GM21619 (cell line): Measurements from ENCODE around the gene INPP5D.
"Not testable (repeated sequence)": the region's sequence is repeated elsewhere in the genome, so short reads cannot be mapped to it uniquely, and the experiment has no call there.

Experiments used
- ATAC-seq: cut with Tn5 transposase; IDR thresholded peaks from one replicate; pipeline ENCODE4 v1.9.1; 2021; ENCODE audit not compliant: unreplicated experiment

INPP5D gene

GRCh38 chr2:233092432-233093165 lies 32.5 kb downstream of the INPP5D start:
- no peak for ATAC-seq

DNA sequence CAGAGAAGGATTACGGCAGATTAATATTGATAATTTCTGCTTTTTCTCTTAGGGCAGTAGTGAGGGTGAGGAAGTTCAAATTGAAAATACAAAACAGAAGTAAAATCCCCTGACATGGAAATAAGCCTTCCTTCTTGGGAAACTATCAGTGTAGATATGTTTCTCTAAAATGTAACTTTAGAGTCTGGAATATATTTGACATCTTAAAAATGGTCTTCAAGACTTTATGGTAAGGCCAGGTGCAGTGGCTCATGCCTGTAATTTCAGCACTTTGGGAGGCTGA lies 33.0 kb downstream of the INPP5D start:
- no peak for ATAC-seq

DNA sequence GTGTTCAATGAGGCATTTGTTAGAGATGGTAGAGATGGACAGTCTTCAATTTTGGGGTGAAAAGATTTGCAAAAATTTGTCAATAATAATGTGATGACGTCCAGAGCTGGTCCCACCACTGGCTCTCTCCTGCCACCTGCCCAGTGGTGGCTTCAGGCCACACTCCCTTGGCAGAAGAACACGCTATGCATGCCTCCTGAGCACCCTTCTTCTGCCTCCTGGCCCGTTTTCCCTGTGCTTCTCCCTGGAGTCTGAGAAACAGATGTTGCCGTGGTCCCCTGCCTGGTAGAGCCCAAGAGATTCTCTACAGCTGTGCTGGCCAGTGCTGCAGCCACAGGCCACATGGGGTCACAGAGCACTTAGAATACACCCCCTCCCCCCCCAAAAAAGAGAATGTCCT lies 33.6 kb downstream of the INPP5D start:
- no peak for ATAC-seq

GRCh38 chr2:233094614-233095013 lies 34.5 kb downstream of the INPP5D start:
- no peak for ATAC-seq

- no peak for ATAC-seq
Observed at GRCh38 chr2:233096006-233096405, 35.9 kb downstream of the INPP5D start.

DNA sequence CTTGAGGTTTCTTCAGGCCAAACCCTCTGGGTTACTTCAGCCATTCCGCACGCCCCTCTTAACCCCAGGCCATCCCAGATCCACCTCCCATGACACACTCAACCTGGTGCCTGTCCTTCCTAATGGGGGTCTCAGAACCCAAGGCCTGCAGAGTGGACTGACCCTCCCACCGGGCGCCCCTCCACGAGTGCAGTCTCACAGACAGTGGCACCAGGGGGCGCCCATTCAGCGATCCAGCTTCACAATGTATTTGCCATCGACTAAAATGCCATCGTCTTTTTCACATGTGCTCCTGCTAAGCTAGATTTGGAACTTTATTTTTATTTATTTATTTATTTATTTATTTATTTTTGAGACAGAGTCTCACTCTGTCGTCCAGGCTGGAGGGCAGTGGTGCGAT lies 38.5 kb downstream of the INPP5D start:
- ATAC-seq: no peak

GRCh38 chr2:233099820-233100191 lies 39.7 kb downstream of the INPP5D start:
- not testable (repeated sequence) for ATAC-seq

DNA sequence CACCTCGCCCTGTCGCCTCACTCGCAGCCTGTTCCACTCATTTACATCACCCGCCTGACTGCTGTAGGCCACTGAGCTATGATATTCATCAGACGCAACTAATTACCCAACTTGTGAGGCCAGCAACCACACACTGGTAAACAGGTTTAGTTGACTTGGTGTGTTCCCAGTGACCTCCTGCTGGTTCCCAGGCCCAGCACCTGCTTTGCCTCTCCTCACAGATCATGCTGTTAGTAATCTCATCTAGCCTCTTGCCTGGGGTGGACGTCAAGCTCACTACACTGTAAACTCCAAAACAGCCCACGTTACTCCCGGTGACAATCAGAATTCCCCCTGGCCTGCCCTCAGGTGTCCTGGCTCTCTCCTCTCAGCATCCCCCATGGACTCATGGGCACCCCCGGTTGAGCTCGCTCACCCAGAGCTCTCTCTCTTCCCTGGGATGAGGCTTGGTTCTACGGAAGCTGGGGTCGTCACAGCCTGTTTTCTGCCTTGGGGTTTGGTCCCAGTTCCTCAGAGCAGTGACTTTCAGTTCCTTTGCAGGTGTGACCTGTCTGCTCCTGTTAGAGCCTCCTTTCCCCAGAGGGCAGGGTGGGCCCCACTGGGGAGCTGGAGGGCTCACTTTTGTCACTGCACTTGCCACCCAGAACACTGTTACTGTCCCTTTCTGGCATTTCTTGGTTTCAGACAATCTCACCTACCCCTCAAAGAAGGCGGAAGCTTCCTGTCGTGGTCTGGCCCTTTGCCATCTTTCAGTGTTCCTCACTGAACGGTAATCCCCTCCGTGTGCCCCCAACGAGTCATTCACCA lies 40.3 kb downstream of the INPP5D start:
- peak; percentile 87 for ATAC-seq

DNA sequence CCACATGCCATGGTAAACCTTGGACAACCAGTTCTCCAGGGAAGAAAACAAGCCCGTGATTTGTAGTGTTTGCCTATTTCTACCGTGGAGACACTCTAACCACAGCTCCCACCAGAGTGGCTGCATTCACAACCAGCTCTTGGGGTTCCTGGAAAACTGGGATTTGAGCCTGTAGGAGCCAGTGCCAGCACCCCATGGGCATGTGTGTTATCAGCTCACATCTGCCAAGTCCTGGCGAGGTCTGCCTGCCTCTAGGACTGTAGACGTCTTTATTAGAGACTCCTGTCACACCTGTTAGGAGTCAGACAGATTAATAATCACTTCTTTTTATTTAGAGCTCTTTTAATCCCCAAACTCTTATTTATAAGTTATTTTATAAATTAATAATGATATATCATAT lies 41.0 kb downstream of the INPP5D start:
- ATAC-seq: no peak

DNA sequence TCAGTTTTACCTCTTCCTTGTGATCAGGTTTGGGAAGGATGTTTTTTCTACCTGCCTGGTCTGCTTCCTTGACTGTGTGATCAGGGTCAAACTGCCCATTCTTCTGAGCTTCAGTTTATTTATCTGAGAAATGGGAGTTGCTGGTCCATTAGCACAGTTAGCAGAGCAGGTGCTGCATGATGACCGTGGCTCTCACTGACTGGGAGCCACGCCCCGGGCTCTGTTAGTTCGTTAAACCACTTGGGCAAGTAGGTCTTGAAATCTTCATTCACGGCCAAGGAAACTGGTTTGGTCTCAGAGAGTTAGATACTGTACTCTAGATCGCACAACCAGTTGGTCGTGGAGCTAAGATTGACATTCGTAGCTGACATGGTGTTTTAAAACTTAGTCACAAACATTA lies 41.7 kb downstream of the INPP5D start:
- ATAC-seq: no peak

GRCh38 chr2:233105156-233105895 lies 45.2 kb downstream of the INPP5D start:
- no peak for ATAC-seq

- no peak for ATAC-seq
Observed at GRCh38 chr2:233105930-233106329, 45.8 kb downstream of the INPP5D start.

DNA sequence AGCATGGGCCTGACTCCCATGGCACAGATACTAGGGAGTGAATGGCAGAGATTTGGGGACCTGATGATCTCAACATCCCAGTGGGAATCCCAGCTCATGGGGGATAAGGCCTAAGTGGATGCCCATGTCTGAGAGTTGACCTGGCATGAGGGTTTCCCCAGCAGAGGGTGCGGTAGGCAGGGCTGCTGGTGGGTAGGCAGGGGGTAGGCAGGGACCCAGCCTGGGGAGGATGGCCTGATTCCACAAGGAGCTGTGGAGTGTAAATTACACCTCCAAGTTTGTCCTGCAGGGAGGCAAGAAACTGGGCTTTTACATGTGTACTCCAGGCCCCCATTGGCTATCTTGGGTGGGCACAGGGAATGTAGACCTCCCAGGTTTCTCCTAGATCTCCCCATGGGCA lies 46.9 kb downstream of the INPP5D start:
- no peak for ATAC-seq

DNA sequence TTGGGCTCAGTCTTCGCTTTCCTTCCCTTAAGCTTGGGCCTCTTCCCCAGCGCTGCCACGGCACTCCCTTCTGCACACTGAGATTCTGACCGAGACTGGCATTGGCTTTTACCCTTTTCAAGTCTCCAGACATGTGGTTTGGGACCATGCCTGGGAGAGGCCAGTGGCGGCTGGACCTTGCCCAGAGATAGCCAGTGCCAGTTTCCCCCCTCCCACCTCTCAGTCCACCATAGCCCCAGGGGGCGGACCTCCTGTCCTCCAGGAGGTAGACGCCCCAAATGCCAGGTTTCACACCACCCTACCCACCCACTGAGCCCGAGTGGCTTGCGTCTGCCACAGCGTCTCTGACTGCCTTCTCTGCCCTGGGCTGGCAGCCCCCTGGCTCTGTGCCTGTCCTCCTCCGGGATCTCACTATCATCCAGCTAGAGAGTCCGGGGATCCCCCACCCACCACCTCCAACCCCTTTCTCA lies 47.7 kb downstream of the INPP5D start:
- ATAC-seq: no peak

- ATAC-seq: peak; percentile 44
Observed at GRCh38 chr2:233108611-233109490, 48.7 kb downstream of the INPP5D start.

DNA sequence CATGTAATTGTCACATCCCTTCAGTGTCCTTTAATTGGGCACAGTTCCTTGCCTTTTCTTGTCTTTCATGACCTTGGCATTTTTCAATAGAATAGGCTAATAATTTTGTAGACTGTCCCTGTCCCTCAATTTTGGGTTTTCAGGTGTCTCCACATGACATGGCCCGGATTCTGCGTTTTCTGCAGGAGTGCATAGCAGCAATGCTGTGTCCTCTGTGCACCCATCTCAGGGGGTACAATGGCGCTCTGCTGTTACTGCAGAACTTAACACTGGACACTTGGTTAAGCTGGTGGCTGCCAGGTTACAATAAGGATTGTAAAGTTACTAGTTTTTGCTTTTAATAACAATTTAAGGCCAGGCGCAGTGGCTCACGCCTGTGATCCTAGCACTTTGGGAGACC lies 51.3 kb downstream of the INPP5D start:
- ATAC-seq: no peak

DNA sequence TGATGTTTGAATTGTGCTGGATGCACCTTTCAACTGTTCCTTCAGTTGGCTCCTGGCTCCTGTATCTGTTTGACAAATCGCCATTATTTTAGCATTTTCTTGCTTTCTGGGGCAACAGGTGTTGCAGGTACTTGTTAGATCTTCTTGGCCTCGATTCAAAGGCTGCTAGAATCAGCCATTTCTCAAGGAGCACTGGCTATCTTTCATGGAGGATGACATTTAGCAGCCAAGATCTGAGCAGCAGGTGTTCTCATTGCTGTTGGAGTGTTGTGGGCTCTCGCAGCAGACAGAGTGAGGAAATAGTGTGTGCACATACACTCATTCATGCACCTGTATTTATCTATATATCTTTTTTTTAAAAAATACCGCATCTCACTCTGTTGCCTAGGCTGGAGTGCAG lies 52.2 kb downstream of the INPP5D start:
- no peak for ATAC-seq

GRCh38 chr2:233112776-233113452 lies 52.8 kb downstream of the INPP5D start:
- no peak for ATAC-seq

DNA sequence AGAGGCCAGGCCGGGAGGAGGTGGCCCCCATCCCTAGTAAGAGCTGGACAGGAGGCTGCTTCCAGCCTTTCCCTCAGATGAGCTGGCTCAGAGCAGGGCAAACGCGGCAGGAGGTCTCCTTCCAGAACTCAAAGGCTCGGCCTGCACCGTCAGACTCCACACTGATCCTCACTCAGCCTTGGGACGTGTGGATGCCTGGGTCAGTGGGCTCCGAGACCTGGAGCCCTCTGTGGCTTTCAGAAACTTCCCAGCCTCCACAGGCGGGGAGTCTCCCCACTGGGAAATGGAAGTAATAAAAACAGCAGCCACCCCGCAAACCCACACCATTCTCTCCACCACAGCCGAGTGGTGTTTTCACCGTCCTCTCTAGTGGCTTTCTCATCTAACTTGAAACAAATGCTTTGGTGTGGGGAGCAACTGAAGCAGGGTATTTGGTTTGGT lies 54.3 kb downstream of the INPP5D start:
- no peak for ATAC-seq

DNA sequence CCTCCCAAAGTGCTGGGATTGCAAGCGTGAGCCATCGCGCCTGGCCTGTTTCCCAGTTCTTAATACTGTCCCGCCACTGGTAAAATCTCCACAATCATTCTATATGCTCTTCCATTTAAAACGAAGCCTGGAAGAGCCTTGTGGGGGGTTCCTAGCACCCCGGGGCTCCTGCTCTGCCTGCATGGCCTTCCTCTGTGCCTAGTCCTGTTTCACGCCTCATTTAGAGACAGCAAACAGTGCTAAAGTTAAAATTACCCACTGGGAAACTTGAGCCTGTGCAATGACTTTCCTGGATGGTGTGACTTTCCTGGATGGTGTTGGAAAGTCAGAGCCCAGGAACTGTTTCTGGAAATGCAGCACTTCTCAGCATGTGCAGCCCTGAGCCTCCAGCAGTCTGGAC lies 55.0 kb downstream of the INPP5D start:
- no peak for ATAC-seq
